Measurements from ENCODE around the gene RBP3. TPM values are rescaled to one million over a fixed set of nuclear protein-coding genes. Genes with fewer than 3 reads are reported as not detected.
"Not testable (repeated sequence)": the region's sequence is repeated elsewhere in the genome, so short reads cannot be mapped to it uniquely, and the experiment has no call there.

The RBP3 gene
- polyA plus RNA-seq, 4 donors: 0.07 to 0.11 (median 0.08) TPM

- no peak for DNase-seq (ENCODE audit: low read depth in 4 of 4, low spot score in 3 of 4)
Observed at GRCh38 chr10:47370015-47370767, 22.0 kb downstream of the RBP3 start.

GRCh38 chr10:47370878-47371277, 22.7 kb downstream of the RBP3 start:
- DNase-seq (ENCODE audit: low read depth in 4 of 4, low spot score in 3 of 4): no peak

- DNase-seq (ENCODE audit: low read depth in 4 of 4, low spot score in 3 of 4): no peak
Observed at GRCh38 chr10:47371629-47372485, 23.7 kb downstream of the RBP3 start.

- DNase-seq (ENCODE audit: low read depth in 4 of 4, low spot score in 3 of 4): no peak
Observed at GRCh38 chr10:47372726-47373125, 24.6 kb downstream of the RBP3 start.

GRCh38 chr10:47374611-47375536, 26.7 kb downstream of the RBP3 start:
- no peak for DNase-seq (ENCODE audit: low read depth in 4 of 4, low spot score in 3 of 4)

- DNase-seq (ENCODE audit: low read depth in 4 of 4, low spot score in 3 of 4): no peak
Observed at GRCh38 chr10:47376522-47377220, 28.5 kb downstream of the RBP3 start.

- DNase-seq (ENCODE audit: low read depth in 4 of 4, low spot score in 3 of 4): no peak
Observed at GRCh38 chr10:47378183-47378510, 30.0 kb downstream of the RBP3 start.

- DNase-seq (ENCODE audit: low read depth in 4 of 4, low spot score in 3 of 4): no peak
Observed at GRCh38 chr10:47378606-47379444, 30.7 kb downstream of the RBP3 start.

- no peak for DNase-seq (ENCODE audit: low read depth in 4 of 4, low spot score in 3 of 4)
Observed at GRCh38 chr10:47379445-47379785, 31.3 kb downstream of the RBP3 start.

- DNase-seq (ENCODE audit: low read depth in 4 of 4, low spot score in 3 of 4): no peak
Observed at GRCh38 chr10:47379901-47380300, 31.7 kb downstream of the RBP3 start.

GRCh38 chr10:47380341-47381102, 32.4 kb downstream of the RBP3 start:
- DNase-seq (ENCODE audit: low read depth in 4 of 4, low spot score in 3 of 4): no peak

GRCh38 chr10:47381103-47381395, 32.9 kb downstream of the RBP3 start:
- no peak for DNase-seq (ENCODE audit: low read depth in 4 of 4, low spot score in 3 of 4)

- no peak for DNase-seq (ENCODE audit: low read depth in 4 of 4, low spot score in 3 of 4)
Observed at GRCh38 chr10:47381427-47382379, 33.5 kb downstream of the RBP3 start.

GRCh38 chr10:47383261-47384147, 35.3 kb downstream of the RBP3 start:
- DNase-seq (ENCODE audit: low read depth in 4 of 4, low spot score in 3 of 4): no peak

- DNase-seq (ENCODE audit: low read depth in 4 of 4, low spot score in 3 of 4): peak; percentile 63 to 81 (median 72)
Observed at GRCh38 chr10:47384148-47384921, 36.2 kb downstream of the RBP3 start, which contains the start of gene ZNF488. ZNF488 (minus strand) TSS chr10:47384293; CDS start chr10:47368829, 15,464 bp downstream.

GRCh38 chr10:47386104-47386503, 37.9 kb downstream of the RBP3 start:
- DNase-seq (ENCODE audit: low read depth in 4 of 4, low spot score in 3 of 4): not testable (repeated sequence)

All from right renal pelvis (tissue), 4 donors.